ENCODE results near the gene CCL20.
"Not testable (repeated sequence)": the region's sequence is repeated elsewhere in the genome, so short reads cannot be mapped to it uniquely, and the experiment has no call there.

CCL20 gene

GRCh38 chr2:227834916-227835650 lies 21.4 kb downstream of the CCL20 start:
- DNase-seq: no peak

GRCh38 chr2:227839339-227840129 lies 25.9 kb downstream of the CCL20 start:
- not testable (repeated sequence) for DNase-seq

- no peak for DNase-seq
These were observed 33.2 kb downstream of the CCL20 start for GRCh38 chr2:227846831-227847230.

GRCh38 chr2:227848146-227848545 lies 34.5 kb downstream of the CCL20 start:
- DNase-seq: no peak

GRCh38 chr2:227848586-227848985 lies 34.9 kb downstream of the CCL20 start:
- no peak for DNase-seq

- DNase-seq: no peak
These were observed 36.3 kb downstream of the CCL20 start for GRCh38 chr2:227849906-227850305.

- no peak for DNase-seq
These were observed 39.6 kb downstream of the CCL20 start for GRCh38 chr2:227853204-227853629.

GRCh38 chr2:227853765-227854271 lies 40.2 kb downstream of the CCL20 start:
- DNase-seq: no peak

GRCh38 chr2:227855440-227855839 lies 41.8 kb downstream of the CCL20 start:
- DNase-seq: no peak

- no peak for DNase-seq
These were observed 43.1 kb downstream of the CCL20 start for GRCh38 chr2:227856697-227857096.

GRCh38 chr2:227860221-227860641 lies 46.6 kb downstream of the CCL20 start:
- DNase-seq: no peak

- DNase-seq: no peak
These were observed 47.4 kb downstream of the CCL20 start for GRCh38 chr2:227861011-227861410.

GRCh38 chr2:227862227-227862740 lies 48.6 kb downstream of the CCL20 start:
- DNase-seq: no peak

GRCh38 chr2:227862741-227863588 lies 49.3 kb downstream of the CCL20 start:
- no peak for DNase-seq

- no peak for DNase-seq
These were observed 50.6 kb downstream of the CCL20 start for GRCh38 chr2:227864161-227864756.

- DNase-seq: no peak
These were observed 51.6 kb downstream of the CCL20 start for GRCh38 chr2:227865291-227865690.

Data from NCI-H2171 treated with DMSO at 0.1 percent for 48 hours (cell line).